ENCODE results near the gene RFPL2. TPM values are rescaled to one million over a fixed set of nuclear protein-coding genes. Genes with fewer than 3 reads are reported as not detected.

Gene RFPL2
- total and polyA plus RNA-seq, 2 of the 13 experiments (the other 11 are each of a cell fraction or from before 2014, with no cell fraction given) = not detected

DNA sequence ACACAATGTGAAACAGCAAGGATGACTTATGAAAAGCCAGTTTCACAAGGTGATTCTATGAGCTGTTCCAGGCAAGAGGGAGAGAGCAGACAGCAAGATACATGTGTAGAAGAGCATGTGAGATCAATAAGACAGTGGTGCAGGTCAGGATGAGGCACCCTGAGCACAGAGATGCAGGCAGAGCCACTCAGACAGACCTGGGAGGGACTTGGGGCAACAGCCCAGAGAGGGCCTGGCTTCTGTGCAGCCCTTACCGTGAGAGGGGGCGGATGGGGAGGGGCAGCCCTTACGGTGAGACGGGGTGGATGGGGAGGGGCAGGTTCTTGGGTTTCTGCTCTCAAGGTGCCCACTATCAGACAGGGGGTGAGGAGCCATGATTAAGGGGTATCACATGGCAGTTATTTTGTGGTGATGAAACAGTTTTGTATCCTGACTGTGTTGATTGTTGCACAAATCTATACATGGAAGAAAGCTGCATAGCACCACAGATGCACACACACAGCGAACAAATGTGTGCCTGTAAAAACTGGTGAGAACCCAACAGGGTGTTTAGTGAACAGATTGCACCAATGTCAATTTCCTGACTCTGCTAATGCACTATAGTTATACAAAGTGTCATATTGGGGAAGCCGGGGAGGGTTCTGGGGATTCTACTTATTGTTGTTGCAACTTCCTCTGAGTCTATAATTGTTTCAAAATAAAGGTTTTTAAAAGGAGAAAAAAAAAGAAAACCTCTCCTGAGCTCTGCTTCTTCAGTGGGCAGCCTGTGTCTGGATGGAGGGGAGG is 40.6 kb downstream of the RFPL2 start:
- Histone ChIP-seq H3K4me3 (replicated peaks in 1 of 3; ENCODE audit: insufficient read depth in 1 of 3, low read depth in 2 of 3, low read length in 3 of 3) (no peak overlapping the region), H3K27me3 (ENCODE audit: control insufficient read depth in 1 of 2, insufficient read depth in 2 of 2, low read length in 2 of 2) (peaks cover 1 to 8% of the 10 kb centered on the region in 2 experiments; a peak in 2 of 5 replicates), H4K20me1 (ENCODE audit: insufficient read depth, low read length) (no peaks in the 10 kb centered on the region), H3K9me3 (ENCODE audit: low read length) (no peaks in the 10 kb centered on the region), H3K36me3 (replicated peaks in 1 of 2; ENCODE audit: control insufficient read depth in 1 of 2, insufficient read depth in 2 of 2, low read length in 2 of 2) (no peaks in the 10 kb centered on the region), H3K4me2 (ENCODE audit: low read depth, low read length) (no peak overlapping the region), H3K9ac (ENCODE audit: insufficient read depth, low read depth, low read length) (no peak overlapping the region), H3K4me1 (ENCODE audit: insufficient read depth, low read length) (no peaks in the 10 kb centered on the region), H2AFZ (ENCODE audit: low read length) (no peak overlapping the region), H3K79me2 (ENCODE audit: insufficient read depth, low read length) (no peaks in the 10 kb centered on the region), H3K27ac (ENCODE audit: extremely low read length, insufficient read depth, low read length) (no peak overlapping the region)
- BruUV-seq (replicated peaks) = no TSS peak
- CTCF ChIA-PET (ENCODE audit: low intra/inter-chr PET ratio, low total read pairs) = no interaction called here
- intact Hi-C loops (cut with micrococcal nuclease; ENCODE audit: unreplicated experiment) (no loop called here), in situ Hi-C loops (cut with HindIII; ENCODE audit: extremely low pct_ligation_motif_present, low pct_unique_long_range_greater_than_20kb) (no loop called here)
- TF ChIP-seq AGO1 (IDR thresholded peaks at IDR 0.05; ENCODE audit: low read depth, low read length, poor library complexity, severe bottlenecking) (no peak), ZNF768 (CRISPR knock-in tag; IDR thresholded peaks at IDR 0.05) (no peak), ZNF878 (CRISPR knock-in tag; IDR thresholded peaks at IDR 0.05) (no peak), HNRNPL (IDR thresholded peaks at IDR 0.05; ENCODE audit: low read depth, low read length) (no peak), DMAP1 (CRISPR knock-in tag; IDR thresholded peaks at IDR 0.05) (no peak), ZMYM3 (CRISPR knock-in tag; IDR thresholded peaks at IDR 0.05) (no peak), ZNF17 (CRISPR knock-in tag; IDR thresholded peaks at IDR 0.05) (no peak)
- TF ChIP-seq, protein P1, sequence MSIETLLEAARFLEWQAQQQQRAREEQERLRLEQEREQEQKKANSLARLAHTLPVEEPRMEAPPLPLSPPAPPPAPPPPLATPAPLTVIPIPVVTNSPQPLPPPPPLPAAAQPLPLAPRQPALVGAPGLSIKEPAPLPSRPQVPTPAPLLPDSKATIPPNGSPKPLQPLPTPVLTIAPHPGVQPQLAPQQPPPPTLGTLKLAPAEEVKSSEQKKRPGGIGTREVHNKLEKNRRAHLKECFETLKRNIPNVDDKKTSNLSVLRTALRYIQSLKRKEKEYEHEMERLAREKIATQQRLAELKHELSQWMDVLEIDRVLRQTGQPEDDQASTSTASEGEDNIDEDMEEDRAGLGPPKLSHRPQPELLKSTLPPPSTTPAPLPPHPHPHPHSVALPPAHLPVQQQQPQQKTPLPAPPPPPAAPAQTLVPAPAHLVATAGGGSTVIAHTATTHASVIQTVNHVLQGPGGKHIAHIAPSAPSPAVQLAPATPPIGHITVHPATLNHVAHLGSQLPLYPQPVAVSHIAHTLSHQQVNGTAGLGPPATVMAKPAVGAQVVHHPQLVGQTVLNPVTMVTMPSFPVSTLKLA (IDR thresholded peaks at IDR 0.05) = peak; percentile 77; the same call in 1 of the 2 replicates
- TF ChIP-seq, protein P2, sequence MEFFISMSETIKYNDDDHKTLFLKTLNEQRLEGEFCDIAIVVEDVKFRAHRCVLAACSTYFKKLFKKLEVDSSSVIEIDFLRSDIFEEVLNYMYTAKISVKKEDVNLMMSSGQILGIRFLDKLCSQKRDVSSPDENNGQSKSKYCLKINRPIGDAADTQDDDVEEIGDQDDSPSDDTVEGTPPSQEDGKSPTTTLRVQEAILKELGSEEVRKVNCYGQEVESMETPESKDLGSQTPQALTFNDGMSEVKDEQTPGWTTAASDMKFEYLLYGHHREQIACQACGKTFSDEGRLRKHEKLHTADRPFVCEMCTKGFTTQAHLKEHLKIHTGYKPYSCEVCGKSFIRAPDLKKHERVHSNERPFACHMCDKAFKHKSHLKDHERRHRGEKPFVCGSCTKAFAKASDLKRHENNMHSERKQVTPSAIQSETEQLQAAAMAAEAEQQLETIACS (CRISPR knock-in tag; IDR thresholded peaks at IDR 0.05) = no peak
- DNase-seq (ENCODE audit: low spot score) = no peak
- POLR2A ChIA-PET = no interaction called here
- no peak for FAIRE-seq
- ATAC-seq = no peak
- 0% methylated on average over 4 of the region's 6 CpGs for WGBS (ENCODE audit: low lambda C conversion rate)

Measured in HepG2 (cell line).